T follicular helper cell (primary cell): ENCODE measurements around the gene LTBP2.
"Not testable (repeated sequence)": the region's sequence is repeated elsewhere in the genome, so short reads cannot be mapped to it uniquely, and the experiment has no call there.

Source experiments
- DNase-seq: peaks from one replicate; pipeline ENCODE4 v3.0.0-alpha.2; 2020; ENCODE audit warnings: low read depth

LTBP2 gene

GRCh38 chr14:74482571-74482970 is 129.5 kb downstream of the LTBP2 start:
- no peak for DNase-seq

GRCh38 chr14:74480046-74480445 is 132.0 kb downstream of the LTBP2 start:
- DNase-seq, result no peak

- DNase-seq, result no peak
Measured at GRCh38 chr14:74478996-74479635, 132.9 kb downstream of the LTBP2 start.

- DNase-seq, result no peak
Measured at GRCh38 chr14:74476607-74477006, 135.4 kb downstream of the LTBP2 start.

- DNase-seq, result no peak
Measured at GRCh38 chr14:74476107-74476506, 135.9 kb downstream of the LTBP2 start.

GRCh38 chr14:74475678-74476077 is 136.4 kb downstream of the LTBP2 start:
- no peak for DNase-seq

- no peak for DNase-seq
Measured at GRCh38 chr14:74474376-74474775, 137.7 kb downstream of the LTBP2 start.

- no peak for DNase-seq
Measured at GRCh38 chr14:74472601-74473000, 139.4 kb downstream of the LTBP2 start.

- no peak for DNase-seq
Measured at GRCh38 chr14:74469548-74470518, 142.2 kb downstream of the LTBP2 start.

GRCh38 chr14:74468513-74468912 is 143.5 kb downstream of the LTBP2 start:
- DNase-seq, result no peak

- DNase-seq, result no peak
Measured at GRCh38 chr14:74465335-74465734, 146.7 kb downstream of the LTBP2 start.

- DNase-seq, result no peak
Measured at GRCh38 chr14:74464785-74465184, 147.3 kb downstream of the LTBP2 start.

- no peak for DNase-seq
Measured at GRCh38 chr14:74463697-74464096, 148.3 kb downstream of the LTBP2 start.

GRCh38 chr14:74462993-74463392 is 149.0 kb downstream of the LTBP2 start:
- no peak for DNase-seq

- DNase-seq, result no peak
Measured at GRCh38 chr14:74459976-74460375, 152.1 kb downstream of the LTBP2 start.

- no peak for DNase-seq
Measured at GRCh38 chr14:74459289-74459946, 152.6 kb downstream of the LTBP2 start.

GRCh38 chr14:74457565-74457895 is 154.5 kb downstream of the LTBP2 start:
- DNase-seq, result no peak

GRCh38 chr14:74456684-74457564 is 155.1 kb downstream of the LTBP2 start:
- no peak for DNase-seq

GRCh38 chr14:74454397-74454796 is 157.6 kb downstream of the LTBP2 start:
- not testable (repeated sequence) for DNase-seq
